Large intestine (tissue), 3 donors: ENCODE measurements around the gene CEP83. TPM values are rescaled to one million over a fixed set of nuclear protein-coding genes. Genes with fewer than 3 reads are reported as not detected.
"Not testable (repeated sequence)": the region's sequence is repeated elsewhere in the genome, so short reads cannot be mapped to it uniquely, and the experiment has no call there.

Experiments used
- DNase-seq, 2 donors: peaks; one replicate each; pipeline versions ENCODE4 v3.0.0 to v3.0.0-alpha.2; 2013
- H3K27ac ChIP-seq: one replicate; pipeline ENCODE4 v1.5.1; 2013; ENCODE audit warnings: low read length
- H3K27me3 ChIP-seq: 2 replicates; pipeline ENCODE4 v1.6.1; 2013; ENCODE audit warnings: low read length; ENCODE audit not compliant: control insufficient read depth, insufficient read depth
- H3K36me3 ChIP-seq: 2 replicates; pipeline ENCODE4 v1.6.1; 2013; ENCODE audit warnings: low read length; ENCODE audit not compliant: control insufficient read depth, insufficient read depth
- H3K4me1 ChIP-seq: one replicate; pipeline ENCODE4 v1.6.1; 2013; ENCODE audit warnings: low read length; ENCODE audit not compliant: control insufficient read depth, insufficient read depth
- H3K4me3 ChIP-seq: one replicate; pipeline ENCODE4 v1.5.1; 2013; ENCODE audit warnings: low read length
- H3K9me3 ChIP-seq: one replicate; pipeline ENCODE4 v1.6.1; 2013; ENCODE audit warnings: mild to moderate bottlenecking, low read depth, low read length, moderate library complexity; ENCODE audit not compliant: control insufficient read depth
- WGBS: methylation state at CpG from one replicate; pipeline ENCODE4 v1.1.5; 2013; ENCODE audit warnings: low lambda C conversion rate; ENCODE audit not compliant: insufficient coverage; 5-methylcytosine and 5-hydroxymethylcytosine counted together
- polyA plus RNA-seq: library from polyadenylated mRNA; unstranded; fragments of 120-200 nt; gene quantifications from one replicate; pipeline ENCODE4 v1.2.1, GENCODE V29; 2013

CEP83 gene
- polyA plus RNA-seq, 1 donor, result 20.3 TPM

- WGBS, result 26% methylated on average over 3 of the region's 3 CpGs
- no peaks in the 10 kb centered on the region for H3K36me3 ChIP-seq
- H3K4me1 ChIP-seq, result peaks cover 12% of the 10 kb centered on the region
- H3K4me3 ChIP-seq, result no peak overlapping the region
- peaks cover 34% of the 10 kb centered on the region for H3K9me3 ChIP-seq
- H3K27ac ChIP-seq, result peak overlapping the region; percentile 83
- no peak for DNase-seq
- no peaks in the 10 kb centered on the region for H3K27me3 ChIP-seq
Measured at GRCh38 chr12:94434171-94434570, 25.5 kb downstream of the CEP83 start.

DNA sequence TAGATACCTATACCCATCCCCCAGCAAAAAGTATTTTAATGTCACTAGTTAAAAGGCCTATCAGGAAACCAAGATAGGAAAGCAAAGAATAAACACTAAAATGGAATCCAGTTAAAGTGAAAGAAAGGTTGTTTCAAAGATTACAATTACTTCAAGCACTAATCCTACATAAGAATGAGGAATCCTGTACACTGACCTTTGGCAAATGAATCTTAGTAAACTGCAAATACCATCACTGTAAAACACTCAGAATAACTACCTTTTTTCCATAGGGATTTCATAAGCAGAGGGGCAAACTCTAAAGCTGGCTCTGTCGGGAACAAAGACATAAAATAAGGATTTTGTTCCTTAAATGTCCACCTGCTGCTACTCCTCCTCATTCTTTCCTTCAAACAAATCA is 25.9 kb downstream of the CEP83 start:
- Histone ChIP-seq H3K27ac (peak overlapping the region; percentile 83), H3K36me3 (no peaks in the 10 kb centered on the region), H3K27me3 (no peaks in the 10 kb centered on the region), H3K9me3 (peaks cover 37% of the 10 kb centered on the region), H3K4me1 (peaks cover 12% of the 10 kb centered on the region), H3K4me3 (no peak overlapping the region)
- no CpG with 5 or more reads among the region's 1 CpG for WGBS
- peak; percentile 56 to 82 for DNase-seq

DNA sequence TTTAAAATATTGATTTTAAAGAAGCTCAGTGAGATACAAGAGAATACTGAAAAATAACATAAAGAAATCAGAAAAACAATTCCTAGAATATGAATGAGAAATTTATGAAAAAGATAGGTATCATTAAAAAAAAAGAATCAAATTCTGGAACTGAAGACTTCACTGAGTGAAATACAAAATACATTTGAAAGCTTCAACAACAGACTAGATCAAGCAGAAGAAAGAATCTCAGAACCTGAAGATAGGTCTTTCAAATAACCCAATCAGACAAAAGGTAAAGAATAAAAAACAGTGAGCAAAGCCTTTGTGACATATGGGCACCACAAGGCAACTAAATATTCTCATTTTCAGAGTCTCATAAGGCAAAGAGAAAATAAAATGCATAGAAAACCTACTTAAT is 29.4 kb downstream of the CEP83 start:
- Histone ChIP-seq H3K27me3 (no peaks in the 10 kb centered on the region), H3K4me1 (peaks cover 11% of the 10 kb centered on the region), H3K36me3 (no peaks in the 10 kb centered on the region), H3K27ac (no peak overlapping the region), H3K9me3 (peaks cover 35% of the 10 kb centered on the region), H3K4me3 (no peak overlapping the region)
- no peak for DNase-seq

- Histone ChIP-seq H3K9me3 (peaks cover 38% of the 10 kb centered on the region), H3K27me3 (no peaks in the 10 kb centered on the region)
- DNase-seq, result no peak
Measured at GRCh38 chr12:94429633-94430032, 30.0 kb downstream of the CEP83 start.

GRCh38 chr12:94429191-94429590 is 30.5 kb downstream of the CEP83 start:
- no peak for DNase-seq

More at GRCh38 chr12:94429633-94430032, 30.0 kb downstream of the CEP83 start:
- H3K4me3 ChIP-seq, result no peak overlapping the region
- no peak overlapping the region for H3K27ac ChIP-seq
- peaks cover 11% of the 10 kb centered on the region for H3K4me1 ChIP-seq
- H3K36me3 ChIP-seq, result no peaks in the 10 kb centered on the region

DNA sequence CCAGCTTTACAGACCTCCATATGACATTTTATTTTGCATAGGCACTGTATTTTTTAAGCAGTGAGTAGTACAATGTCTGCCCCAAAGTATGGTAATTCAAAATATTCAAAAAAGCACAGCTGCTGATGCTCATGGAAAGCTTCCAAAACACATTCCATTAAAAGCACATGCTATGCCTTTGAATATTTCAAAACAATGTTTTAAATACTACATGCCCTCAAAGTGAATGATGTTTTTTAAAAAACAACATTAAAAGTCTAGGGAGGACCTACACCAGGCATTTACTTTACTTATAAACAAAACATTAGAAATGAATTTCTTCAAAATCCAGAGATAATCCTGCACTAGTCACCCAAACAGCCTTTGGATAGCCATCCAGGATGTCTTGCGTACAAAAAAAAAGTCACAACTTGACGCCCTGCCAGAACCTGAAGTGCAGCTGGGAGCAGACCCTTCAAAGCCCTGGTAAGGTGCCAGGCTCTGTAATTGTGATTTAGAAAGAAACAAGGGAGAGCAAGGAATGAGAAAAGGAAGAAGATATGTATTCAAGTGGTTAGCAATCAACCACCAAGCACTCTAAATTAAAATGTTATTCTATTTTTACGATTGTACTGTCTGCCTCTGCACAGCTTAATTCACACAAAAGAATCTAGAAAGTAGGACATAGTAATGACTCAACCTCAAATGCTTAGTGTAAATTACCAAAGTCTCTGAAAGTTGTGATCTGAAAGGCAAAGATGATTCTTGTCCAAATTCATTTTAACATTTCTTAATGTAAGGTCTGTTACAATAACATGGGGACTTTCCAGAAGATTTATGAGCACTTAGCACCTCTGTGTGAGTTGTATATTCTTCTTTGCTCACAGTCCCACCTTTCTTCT is 31.9 kb downstream of the CEP83 start:
- peaks cover 2% of the 10 kb centered on the region for H3K4me1 ChIP-seq
- no peaks in the 10 kb centered on the region for H3K36me3 ChIP-seq
- H3K9me3 ChIP-seq, result peaks cover 44% of the 10 kb centered on the region
- no peaks in the 10 kb centered on the region for H3K27me3 ChIP-seq
- no peak overlapping the region for H3K4me3 ChIP-seq
- no peak overlapping the region for H3K27ac ChIP-seq
- WGBS, result 80% methylated on average over 2 of the region's 3 CpGs
- peak in 1 of 2 donors; percentile 48 for DNase-seq

More at GRCh38 chr12:94429191-94429590, 30.5 kb downstream of the CEP83 start:
- H3K9me3 ChIP-seq, result peaks cover 38% of the 10 kb centered on the region
- WGBS, result no CpG with 5 or more reads among the region's 2 CpGs
- H3K4me3 ChIP-seq, result no peak overlapping the region
- H3K27ac ChIP-seq, result no peak overlapping the region
- no peaks in the 10 kb centered on the region for H3K27me3 ChIP-seq
- peaks cover 9% of the 10 kb centered on the region for H3K4me1 ChIP-seq
- H3K36me3 ChIP-seq, result no peaks in the 10 kb centered on the region

DNA sequence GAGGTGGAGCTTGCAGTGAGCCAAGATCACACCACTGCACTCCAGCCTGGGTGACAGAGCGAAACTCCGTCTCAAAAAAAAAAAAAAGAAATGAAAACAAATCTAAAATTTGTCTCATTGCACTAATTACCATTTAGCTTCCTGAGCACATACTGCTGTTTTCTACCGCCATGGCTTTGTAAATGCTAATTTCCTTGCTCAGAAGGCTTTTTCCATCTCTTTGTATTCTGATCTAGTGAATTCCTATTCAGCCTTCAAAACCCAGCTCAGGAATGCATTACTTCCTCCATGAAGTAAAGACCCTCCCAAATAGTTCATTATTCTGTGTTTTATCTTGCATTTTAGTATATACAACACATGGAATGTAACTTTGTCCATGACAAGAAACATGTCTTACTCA is 33.6 kb downstream of the CEP83 start:
- WGBS, result no CpG with 5 or more reads among the region's 3 CpGs
- no peak for DNase-seq

DNA sequence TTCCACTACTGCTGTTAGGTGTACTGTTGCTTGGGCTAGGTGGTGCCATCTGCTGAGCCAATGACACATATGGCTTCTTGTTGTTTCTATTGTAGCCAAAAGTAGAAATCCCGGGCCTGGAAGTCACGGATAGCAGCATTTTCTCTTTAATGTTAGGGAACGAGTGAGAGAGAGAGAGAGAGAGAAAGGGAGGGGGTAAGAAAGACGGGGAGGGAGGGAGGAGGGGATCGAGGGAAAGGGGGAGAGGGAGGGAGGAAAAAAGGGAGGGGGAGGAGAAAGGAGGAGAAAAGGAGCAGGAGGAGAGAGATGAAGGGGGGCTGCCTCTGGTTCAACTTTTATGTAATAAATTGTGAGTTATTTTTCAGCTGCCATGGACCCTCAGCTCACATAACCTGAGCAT is 34.8 kb downstream of the CEP83 start:
- Histone ChIP-seq H3K9me3 (peaks cover 35% of the 10 kb centered on the region), H3K27ac (peak overlapping the region; percentile 59)
- H3K27me3 ChIP-seq, H3K4me3 ChIP-seq, H3K36me3 ChIP-seq, H3K4me1 ChIP-seq: not testable (repeated sequence)
- peak in 1 of 2 donors; percentile 11 for DNase-seq
- WGBS, result 100% methylated on average over 1 of the region's 5 CpGs

More for the DNA sequence above, 33.6 kb downstream of the CEP83 start:
- Histone ChIP-seq H3K9me3 (peaks cover 40% of the 10 kb centered on the region), H3K27ac (no peak overlapping the region), H3K4me1 (peaks cover 2% of the 10 kb centered on the region), H3K36me3 (no peaks in the 10 kb centered on the region), H3K27me3 (no peaks in the 10 kb centered on the region), H3K4me3 (no peak overlapping the region)

GRCh38 chr12:94421868-94422740 is 37.6 kb downstream of the CEP83 start:
- peaks cover 38% of the 10 kb centered on the region for H3K9me3 ChIP-seq
- no peak overlapping the region for H3K27ac ChIP-seq
- H3K4me1 ChIP-seq, result no peaks in the 10 kb centered on the region
- H3K4me3 ChIP-seq, result no peak overlapping the region
- no peak for DNase-seq
- no peaks in the 10 kb centered on the region for H3K36me3 ChIP-seq
- no peaks in the 10 kb centered on the region for H3K27me3 ChIP-seq
- 100% methylated on average over 1 of the region's 5 CpGs for WGBS

GRCh38 chr12:94418517-94418916 is 41.1 kb downstream of the CEP83 start:
- H3K27ac ChIP-seq, result no peak overlapping the region
- H3K4me3 ChIP-seq, result no peak overlapping the region
- no peak for DNase-seq
- H3K27me3 ChIP-seq, result no peaks in the 10 kb centered on the region
- H3K4me1 ChIP-seq, result no peaks in the 10 kb centered on the region
- WGBS, result 100% methylated on average over 1 of the region's 1 CpG
- peaks cover 32% of the 10 kb centered on the region for H3K9me3 ChIP-seq
- H3K36me3 ChIP-seq, result no peaks in the 10 kb centered on the region
